ENCODE data around the gene FGF5.
"Not testable (repeated sequence)": the region's sequence is repeated elsewhere in the genome, so short reads cannot be mapped to it uniquely, and the experiment has no call there.

The FGF5 gene

DNA sequence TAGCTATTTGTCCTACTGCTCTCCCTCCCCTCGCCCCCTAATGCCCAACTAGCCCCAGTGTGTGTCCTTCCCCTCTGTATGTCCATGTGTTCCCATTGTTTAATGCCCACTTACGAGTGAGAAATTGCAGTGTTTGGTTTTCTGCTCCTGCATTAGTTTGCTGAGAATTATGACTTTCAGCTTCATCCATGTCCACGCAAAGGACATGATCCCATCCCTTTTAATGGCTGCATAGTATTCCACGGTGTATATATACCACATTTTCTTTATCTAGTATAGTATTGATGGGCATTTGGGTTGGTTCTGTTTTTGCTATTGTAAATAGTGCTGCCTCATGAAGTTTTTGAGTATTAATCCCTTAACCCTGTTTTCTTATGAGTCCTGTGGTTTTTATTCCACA, 35.4 kb downstream of the FGF5 start:
- no peak for DNase-seq

DNA sequence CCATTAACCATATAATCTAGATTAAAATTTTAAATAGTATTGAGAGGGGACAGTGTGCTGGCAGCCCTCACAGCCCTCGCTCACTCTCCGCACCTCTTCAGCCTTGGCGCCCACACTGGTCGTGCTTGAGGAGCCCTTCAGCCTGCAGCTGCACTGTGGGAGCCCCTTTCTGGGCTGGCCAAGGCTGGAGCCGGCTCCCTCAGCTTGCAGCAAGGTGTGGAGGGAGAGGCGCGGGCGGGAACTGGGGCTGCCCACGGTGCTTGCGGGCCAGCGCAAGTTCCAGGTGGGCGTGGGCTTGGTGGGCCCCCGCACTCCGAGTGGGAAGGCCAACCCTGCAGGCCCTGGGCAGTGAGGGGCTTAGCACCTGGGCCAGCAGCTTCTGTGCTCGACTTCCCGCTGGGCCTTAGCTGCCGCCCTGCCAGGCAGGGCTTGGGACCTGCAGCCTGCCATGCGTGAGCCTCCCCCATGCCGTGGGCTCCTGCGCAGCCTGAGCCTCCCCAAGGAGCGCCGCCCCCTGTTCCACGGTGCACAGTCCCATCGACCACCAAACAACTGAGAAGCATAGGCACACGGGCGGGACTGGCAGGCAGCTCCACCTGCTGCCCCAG, 36.3 kb downstream of the FGF5 start:
- DNase-seq, result no peak

DNA sequence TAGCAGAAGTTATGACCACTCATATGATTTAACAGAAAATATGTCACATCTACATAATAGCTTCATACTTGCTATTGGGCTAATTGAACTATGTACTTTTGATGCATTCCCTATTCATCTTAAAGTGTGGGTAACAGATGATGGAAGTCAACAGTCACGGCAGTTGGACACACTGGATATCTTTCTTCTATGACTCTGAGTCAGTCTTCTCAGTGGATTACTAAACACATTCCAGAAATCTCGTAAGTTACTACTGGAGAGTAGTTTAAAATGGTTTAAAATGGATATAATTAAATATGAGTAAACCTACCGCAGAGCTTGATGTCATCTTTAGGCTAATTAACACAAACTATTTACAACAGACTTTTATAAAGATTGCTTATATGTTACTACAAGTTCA, 39.0 kb downstream of the FGF5 start:
- DNase-seq, result no peak

DNA sequence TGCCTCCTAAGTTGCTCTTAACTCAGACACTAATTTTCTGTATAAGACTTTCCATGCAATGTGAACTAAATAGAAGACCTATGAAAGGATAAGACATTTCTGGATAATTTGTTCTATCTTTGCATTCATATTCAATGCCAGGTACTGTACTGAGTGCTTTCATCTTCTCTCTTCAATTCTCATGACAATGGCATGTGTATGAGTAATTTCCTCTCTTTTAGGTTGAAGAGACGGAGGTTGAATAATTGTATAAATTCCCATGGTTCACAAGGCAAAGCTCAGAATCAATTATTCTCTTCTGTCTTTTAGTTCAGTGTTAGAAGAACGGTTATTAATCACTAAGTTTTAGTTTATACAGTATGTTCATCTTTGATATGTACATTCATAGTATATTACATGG, 39.8 kb downstream of the FGF5 start:
- no peak for DNase-seq

DNA sequence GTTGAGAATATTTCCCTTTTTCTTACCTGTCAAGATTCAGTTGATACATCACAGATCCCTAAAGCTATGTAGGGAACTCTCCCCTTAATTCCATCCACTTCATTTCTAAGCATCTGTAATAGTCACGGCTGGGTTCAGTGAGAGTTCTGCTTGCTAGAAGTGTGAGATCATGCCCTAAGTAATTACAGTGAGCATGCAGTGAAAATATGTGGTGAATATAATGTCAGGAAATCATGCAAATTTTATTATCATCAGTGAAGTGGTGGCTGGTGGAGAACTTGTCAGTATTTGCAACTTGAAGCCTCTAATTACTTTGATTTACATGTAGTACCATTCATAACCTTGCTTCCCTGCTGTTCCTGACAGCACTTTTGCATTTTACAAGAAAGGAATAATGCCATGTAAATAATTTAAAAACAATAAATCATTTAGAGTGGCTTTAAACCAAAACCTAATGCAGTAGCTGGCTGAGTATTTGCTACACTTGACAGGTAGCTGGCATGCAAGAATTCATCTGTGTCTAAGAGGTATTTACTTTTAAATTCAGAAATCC, 40.8 kb downstream of the FGF5 start:
- DNase-seq, result peak; percentile 99

GRCh38 chr4:80307774-80308465, 41.5 kb downstream of the FGF5 start:
- DNase-seq, result peak; percentile 7

DNA sequence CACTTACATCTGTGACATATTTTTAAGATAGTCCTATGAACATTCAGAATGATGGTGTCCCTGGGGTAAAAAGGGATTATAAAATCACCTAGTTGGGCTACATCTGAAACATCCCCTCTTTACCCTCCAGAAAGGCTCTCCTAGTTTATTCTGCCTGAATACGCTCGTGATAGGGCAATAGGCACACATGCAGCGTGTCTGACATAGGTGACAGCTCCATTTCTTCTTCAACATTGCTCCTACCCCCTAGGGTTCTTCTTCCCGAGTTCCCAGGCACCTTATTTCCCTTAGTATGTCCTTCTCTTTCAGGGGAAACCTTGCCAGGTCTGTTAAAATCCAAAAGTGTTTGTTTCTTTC, 42.0 kb downstream of the FGF5 start:
- DNase-seq, result no peak

DNA sequence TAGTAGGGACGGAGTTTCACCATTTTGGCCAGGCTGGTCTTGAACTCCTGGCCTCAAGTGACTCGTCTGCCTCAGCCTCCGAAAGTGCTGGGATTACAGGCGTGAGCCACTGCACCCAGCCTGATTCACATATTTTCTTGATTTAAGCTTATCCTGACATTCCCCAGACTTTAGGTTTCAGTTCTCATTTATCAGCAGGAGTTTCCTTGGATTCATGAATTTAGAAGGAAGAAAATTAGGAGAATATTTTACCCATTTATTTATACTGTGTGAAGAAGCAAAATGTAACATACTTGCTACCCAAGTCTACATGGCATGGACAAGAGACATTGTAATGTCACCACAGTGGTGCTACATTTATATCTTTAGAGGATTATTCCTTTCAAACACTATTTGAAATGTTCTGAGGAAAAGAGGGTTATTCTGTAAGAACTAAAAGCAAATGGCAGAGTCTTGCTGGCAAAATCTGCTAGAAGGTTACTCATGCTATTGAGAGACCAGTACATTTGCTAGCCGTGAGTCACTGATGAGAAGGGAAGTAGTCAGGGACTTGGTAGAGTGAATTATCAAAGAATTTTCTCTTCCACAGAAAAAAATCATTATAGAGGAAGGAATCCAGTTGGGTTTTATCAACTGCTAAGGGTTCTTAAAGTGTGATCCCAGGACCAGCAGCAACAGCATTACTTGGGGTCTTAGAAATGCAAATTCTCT, 43.0 kb downstream of the FGF5 start:
- no peak for DNase-seq

DNA sequence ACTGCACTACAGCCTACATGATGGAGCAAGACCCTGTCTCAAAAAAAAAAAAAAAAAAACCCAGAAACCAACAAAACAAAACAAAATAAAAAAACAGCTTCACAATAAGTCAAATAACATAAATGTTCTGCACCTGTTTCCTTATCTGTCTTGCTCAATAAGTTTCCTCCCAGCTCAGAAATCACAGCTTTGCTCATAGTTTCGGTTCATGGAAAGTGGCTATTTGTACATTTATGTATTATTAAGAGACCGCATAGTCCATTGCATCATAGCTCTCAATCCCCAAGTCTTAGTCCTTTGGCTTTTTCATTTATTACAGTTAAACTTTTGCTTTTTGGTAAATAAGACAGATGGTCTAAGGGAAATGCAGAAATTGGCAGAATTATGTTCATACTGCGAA, 44.7 kb downstream of the FGF5 start:
- no peak for DNase-seq

- DNase-seq, result no peak
Observed at GRCh38 chr4:80312124-80312523, 45.7 kb downstream of the FGF5 start.

DNA sequence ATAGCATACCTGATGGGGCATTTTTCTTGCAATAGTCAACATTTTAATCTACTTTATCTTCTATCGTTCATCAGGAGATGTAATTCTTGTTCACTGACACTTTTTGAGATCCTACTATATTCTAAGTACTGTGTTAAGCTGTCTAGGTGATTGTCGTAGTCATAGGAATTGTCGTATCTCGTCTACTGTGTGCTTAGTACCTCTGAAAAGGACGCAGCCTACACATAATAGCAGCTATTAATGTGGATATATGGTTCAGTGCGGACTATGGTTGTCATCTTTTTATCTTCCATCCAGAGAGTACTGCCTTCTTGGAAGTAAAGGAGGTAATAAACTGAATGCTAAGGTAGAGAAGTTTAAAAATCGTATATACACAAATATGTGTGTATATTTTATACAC, 47.2 kb downstream of the FGF5 start:
- DNase-seq, result no peak

DNA sequence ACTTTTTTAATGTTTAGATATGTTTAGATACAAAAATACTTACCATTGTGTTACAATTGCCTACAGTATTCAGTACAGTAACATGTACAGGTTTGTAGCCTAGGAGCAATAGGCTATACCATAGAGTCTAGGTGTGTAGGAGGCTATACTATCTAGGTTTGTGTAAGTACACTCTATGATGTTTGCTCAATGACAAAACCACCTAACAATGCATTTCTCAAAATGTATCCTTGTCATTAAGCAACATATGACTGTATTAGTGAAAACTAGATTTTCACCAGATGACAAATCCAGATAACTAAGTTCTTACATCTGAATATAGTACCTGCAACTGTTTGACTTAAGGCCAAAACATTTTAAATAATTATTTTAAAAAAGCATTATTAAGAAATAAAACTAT, 49.4 kb downstream of the FGF5 start:
- DNase-seq, result not testable (repeated sequence)

- no peak for DNase-seq
Observed at GRCh38 chr4:80321341-80321740, 54.9 kb downstream of the FGF5 start.

- DNase-seq, result no peak
Observed at GRCh38 chr4:80321776-80322175, 55.3 kb downstream of the FGF5 start.

- no peak for DNase-seq
Observed at GRCh38 chr4:80322716-80323115, 56.3 kb downstream of the FGF5 start.

DNA sequence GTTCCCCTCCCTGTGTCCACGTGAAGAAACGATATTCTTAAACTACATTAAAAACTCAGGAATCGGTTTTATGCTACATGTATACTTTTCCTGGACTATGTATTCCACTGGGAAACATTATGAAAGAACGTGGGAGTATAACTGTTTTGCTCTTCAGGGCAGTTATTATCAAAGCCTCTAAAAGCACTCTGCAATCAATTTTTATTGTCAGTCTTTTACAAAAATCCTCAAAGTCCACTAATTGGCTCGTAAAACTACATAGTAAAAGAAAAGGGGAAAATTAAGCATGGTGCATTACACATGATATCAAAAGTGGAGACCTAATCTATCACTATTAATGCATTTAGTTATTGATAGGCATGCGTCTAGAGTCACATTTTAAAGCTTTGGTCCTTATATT, 57.7 kb downstream of the FGF5 start:
- DNase-seq, result no peak

DNA sequence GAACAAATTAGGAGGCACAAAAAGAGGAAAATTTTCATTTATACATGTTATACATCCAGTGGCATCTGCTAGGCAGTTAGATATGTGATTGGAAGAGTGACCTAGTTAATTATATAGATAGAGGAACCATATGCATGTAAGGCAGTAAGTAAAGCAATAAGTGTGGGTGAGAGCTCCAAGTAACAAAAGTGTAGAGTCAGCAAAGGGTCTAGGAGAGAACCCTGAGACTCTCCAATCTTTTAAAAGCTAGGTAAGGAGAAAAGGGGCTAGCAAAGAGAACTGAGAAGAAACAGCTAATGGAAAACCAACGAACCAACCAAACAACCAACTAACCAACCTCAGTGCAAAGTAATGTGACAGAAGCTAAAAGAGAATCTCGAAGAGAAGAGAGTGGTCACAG, 65.2 kb downstream of the FGF5 start:
- no peak for DNase-seq

DNA sequence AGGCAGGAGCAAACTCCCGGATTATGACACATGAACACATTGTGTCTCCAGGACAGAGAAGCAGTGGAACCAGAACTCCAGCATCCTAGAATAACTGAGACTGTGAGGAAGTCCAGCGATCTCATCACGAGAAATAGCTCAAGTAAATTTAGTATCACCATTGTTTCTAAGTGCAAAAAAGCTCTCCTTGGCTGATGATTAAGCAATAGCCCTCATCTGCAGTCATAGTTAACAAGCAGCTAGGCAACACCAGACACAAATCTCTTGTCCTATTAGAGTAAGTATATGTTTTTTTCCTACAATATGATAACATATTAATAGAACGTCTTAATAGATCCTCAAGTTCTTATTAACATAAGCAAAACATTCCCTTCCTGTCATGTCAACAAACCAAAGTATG, 66.7 kb downstream of the FGF5 start:
- DNase-seq, result no peak

GRCh38 chr4:80334568-80334967, 68.1 kb downstream of the FGF5 start:
- no peak for DNase-seq

- no peak for DNase-seq
Observed at GRCh38 chr4:80335226-80335553, 68.7 kb downstream of the FGF5 start.

GRCh38 chr4:80335554-80336358, 69.3 kb downstream of the FGF5 start, which contains the start of gene CFAP299:
TSS of gene CFAP299 (plus strand) at chr4:80335730.
- no peak for DNase-seq

DNA sequence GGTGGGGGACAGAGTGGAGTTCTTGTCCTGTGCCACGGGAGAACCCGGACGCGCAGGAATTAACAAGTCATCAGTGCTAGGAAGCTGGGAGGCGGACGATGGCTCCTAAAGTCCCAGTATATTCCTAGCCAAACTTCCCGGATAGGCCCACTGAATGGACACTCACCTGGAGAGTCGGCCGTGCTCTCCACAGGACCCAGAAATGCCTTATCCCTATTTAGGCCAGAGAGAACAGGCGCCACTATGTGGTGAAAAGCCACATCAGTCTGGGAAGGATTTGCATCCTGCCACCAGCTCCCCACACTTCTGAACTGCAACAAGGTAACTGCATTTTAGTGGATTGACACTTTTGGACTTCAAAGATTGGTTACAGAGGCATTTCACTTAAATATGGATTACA, 70.1 kb downstream of the FGF5 start:
- DNase-seq, result no peak

DNA sequence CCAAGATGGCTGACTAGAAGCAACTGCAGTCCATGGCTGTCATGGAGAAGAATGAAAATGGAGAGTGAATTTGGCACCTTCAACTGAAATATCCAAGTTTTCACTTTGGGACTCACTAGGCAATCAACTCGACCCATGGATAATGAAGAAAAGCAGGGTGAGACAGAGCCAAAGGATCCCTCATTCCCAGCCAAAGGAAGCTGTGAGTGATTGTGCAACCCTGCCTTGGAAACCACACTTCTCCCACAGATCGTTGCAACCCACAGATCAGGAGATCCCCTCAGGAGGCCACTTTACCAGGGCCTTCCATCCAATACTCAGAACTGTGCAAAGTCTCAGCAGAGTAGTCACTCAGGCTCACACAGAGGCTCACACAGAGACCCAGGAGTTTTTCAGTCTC, 73.6 kb downstream of the FGF5 start:
- DNase-seq, result no peak

Data from DMS79 treated with DMSO at 0.1 percent for 48 hours (cell line).